Endothelial cell of umbilical vein (primary cell): ENCODE measurements around the gene ILKAP.

Experiments used
- CTCF ChIP-seq, 2 donors: IDR thresholded peaks; 1 replicate in 1 of 2; 2 replicates in 1 of 2; pipeline ENCODE4 v1.5.1; 2011; ENCODE audit warnings: low read length in 2 of 2, mild to moderate bottlenecking in 2 of 2, moderate library complexity in 2 of 2, control low read depth in 1 of 2, inconsistent platforms in 1 of 2, low read depth in 1 of 2; ENCODE audit not compliant: insufficient read depth in 1 of 2; ENCODE audit errors: extremely low read depth in 1 of 2
- EZH2 ChIP-seq: IDR thresholded peaks from 2 replicates; pipeline ENCODE4 v1.6.1; 2012; ENCODE audit warnings: borderline replicate concordance, low read depth, mild to moderate bottlenecking, moderate library complexity, low read length, inconsistent platforms; ENCODE audit not compliant: severe bottlenecking
- FOS ChIP-seq: IDR thresholded peaks from 2 replicates; pipeline ENCODE4 v1.6.1; 2011; ENCODE audit warnings: mild to moderate bottlenecking, low read length, moderate library complexity, borderline replicate concordance; ENCODE audit not compliant: insufficient read depth
- JUN ChIP-seq: IDR thresholded peaks from 2 replicates; pipeline ENCODE4 v1.6.1; 2011; ENCODE audit warnings: borderline replicate concordance, low read depth; ENCODE audit not compliant: insufficient read length, insufficient read depth
- MAX ChIP-seq: IDR thresholded peaks from 2 replicates; pipeline ENCODE4 v1.6.1; 2011; ENCODE audit not compliant: insufficient read depth, insufficient read length
- MYC ChIP-seq: IDR thresholded peaks from one replicate; pipeline ENCODE4 v1.6.1; 2011; ENCODE audit warnings: mild to moderate bottlenecking, low read depth, low read length
- POLR2A ChIP-seq: IDR thresholded peaks from 2 replicates; pipeline ENCODE4 v1.6.1; 2012; ENCODE audit warnings: low read depth, mild to moderate bottlenecking, control low read depth, low read length
- POLR2AphosphoS5 ChIP-seq: IDR thresholded peaks from 2 replicates; pipeline ENCODE4 v1.6.1; 2012; ENCODE audit warnings: low read depth, mild to moderate bottlenecking, control low read depth, low read length, moderate library complexity; ENCODE audit not compliant: insufficient read depth

DNA sequence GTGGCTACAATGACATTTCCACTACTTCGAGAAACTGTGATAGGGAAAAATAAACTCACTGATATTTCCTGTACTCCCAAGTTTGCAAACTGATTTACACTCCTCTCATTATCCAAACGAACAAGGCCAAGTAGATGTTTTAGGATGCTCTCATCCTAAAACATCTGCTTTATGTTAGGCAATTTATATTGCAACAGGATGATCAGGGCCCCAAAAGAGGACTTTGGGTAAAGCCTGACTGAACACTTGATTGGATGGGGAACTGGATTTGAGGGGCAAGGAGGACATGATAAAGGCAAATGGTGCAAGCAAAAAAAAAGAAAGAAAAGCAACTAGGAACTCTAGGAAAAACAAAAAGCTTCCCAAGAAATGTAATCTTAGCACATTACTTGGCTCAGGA, 38.5 kb upstream of the ILKAP start:
- no peak for TF ChIP-seq FOS
- TF ChIP-seq EZH2, result no peak
- TF ChIP-seq CTCF (IDR thresholded peaks at IDR 0.05; ENCODE audit: extremely low read depth in 1 of 2, insufficient read depth in 1 of 2, low read depth in 1 of 2, low read length in 2 of 2), result no peak
- TF ChIP-seq POLR2A, result no peak
- no peak for TF ChIP-seq JUN
- no peak for TF ChIP-seq MAX
- no peak for TF ChIP-seq POLR2AphosphoS5
- TF ChIP-seq MYC, result no peak
